ENCODE results near the gene MICU1. TPM values are rescaled to one million over a fixed set of nuclear protein-coding genes. Genes with fewer than 3 reads are reported as not detected.

Gene MICU1
- total RNA-seq, 2 experiments from 2014 or later, result 27.2 to 33.6 TPM

- Histone ChIP-seq H2AFZ (ENCODE audit: low read length) (no peak overlapping the region), H4K20me1 (ENCODE audit: insufficient read depth, low read length) (no peaks in the 10 kb centered on the region), H3K9me3 (ENCODE audit: low read length) (no peaks in the 10 kb centered on the region), H3K9me2 (ENCODE audit: insufficient read depth, low read length) (no peaks in the 10 kb centered on the region; the same call in 1 of the 2 replicates), H3K4me2 (ENCODE audit: low read length) (no peak overlapping the region), H3K4me1 (ENCODE audit: insufficient read depth, low read length, poor library complexity, severe bottlenecking) (no peaks in the 10 kb centered on the region), H3K36me3 (ENCODE audit: insufficient read depth, low read length) (no peaks in the 10 kb centered on the region; the same call in 1 of the 2 replicates), H3K79me2 (ENCODE audit: insufficient read depth, low read depth, low read length) (no peaks in the 10 kb centered on the region), H3K27ac (ENCODE audit: low read depth, low read length, poor library complexity, severe bottlenecking) (no peak overlapping the region), H3K4me3 (ENCODE audit: low read depth, low read length, poor library complexity, severe bottlenecking) (no peak overlapping the region)
- BruUV-seq (replicated peaks), result no TSS peak
- intact Hi-C loops (cut with micrococcal nuclease; ENCODE audit: unreplicated experiment), result loop anchor here (5.0 kb wide), 1 partner anchor 206 kb away; no protein-coding TSS in a partner anchor
- DNase-seq (ENCODE audit: low spot score), result peak; percentile 26
- CTCF ChIA-PET (ENCODE audit: unreplicated experiment), result no interaction called here
- POLR2A ChIA-PET, result no interaction called here
- no peak for TF ChIP-seq EZH2phosphoT487 (IDR thresholded peaks at IDR 0.05; ENCODE audit: borderline replicate concordance, low read depth, low read length)
- peak; percentile 79 for TF ChIP-seq CTCF (conservative IDR thresholded peaks at IDR 0.05; ENCODE audit: low read length)
These were observed 57.8 kb downstream of the MICU1 start for GRCh38 chr10:72567889-72568640.

GRCh38 chr10:72567421-72567820, 58.5 kb downstream of the MICU1 start:
- Histone ChIP-seq H4K20me1 (ENCODE audit: insufficient read depth, low read length) (no peaks in the 10 kb centered on the region), H3K9me2 (ENCODE audit: insufficient read depth, low read length) (no peaks in the 10 kb centered on the region; the same call in 1 of the 2 replicates), H3K9me3 (ENCODE audit: low read length) (no peaks in the 10 kb centered on the region), H3K36me3 (ENCODE audit: insufficient read depth, low read length) (peaks cover 4% of the 10 kb centered on the region), H3K4me3 (ENCODE audit: low read depth, low read length, poor library complexity, severe bottlenecking) (no peak overlapping the region), H3K4me2 (ENCODE audit: low read length) (no peak overlapping the region), H2AFZ (ENCODE audit: low read length) (no peak overlapping the region), H3K27ac (ENCODE audit: low read depth, low read length, poor library complexity, severe bottlenecking) (no peak overlapping the region), H3K4me1 (ENCODE audit: insufficient read depth, low read length, poor library complexity, severe bottlenecking) (no peaks in the 10 kb centered on the region), H3K79me2 (ENCODE audit: insufficient read depth, low read depth, low read length) (no peaks in the 10 kb centered on the region)
- DNase-seq (ENCODE audit: low spot score), result no peak
- TF ChIP-seq EZH2phosphoT487 (IDR thresholded peaks at IDR 0.05; ENCODE audit: borderline replicate concordance, low read depth, low read length) (no peak), CTCF (conservative IDR thresholded peaks at IDR 0.05; ENCODE audit: low read length) (no peak)
- POLR2A ChIA-PET, result no interaction called here
- intact Hi-C loops (cut with micrococcal nuclease; ENCODE audit: unreplicated experiment), result loop anchor here (5.0 kb wide), 1 partner anchor 205 kb away; no protein-coding TSS in a partner anchor
- CTCF ChIA-PET (ENCODE audit: unreplicated experiment), result no interaction called here
- BruUV-seq (replicated peaks), result no TSS peak

GRCh38 chr10:72564596-72564995, 61.3 kb downstream of the MICU1 start:
- intact Hi-C loops (cut with micrococcal nuclease; ENCODE audit: unreplicated experiment), result no loop called here
- peaks cover 26% of the 10 kb centered on the region for H3K36me3 ChIP-seq (ENCODE audit: insufficient read depth, low read length)
- H2AFZ ChIP-seq (ENCODE audit: low read length), result no peak overlapping the region
- ChIA-PET CTCF (ENCODE audit: unreplicated experiment) (no interaction called here), POLR2A (interaction anchor here (0.7 kb wide), 1 partner anchor 16 kb away, joined by 3 read pairs; no protein-coding TSS in a partner anchor)
- H3K27ac ChIP-seq (ENCODE audit: low read depth, low read length, poor library complexity, severe bottlenecking), result no peak overlapping the region
- H3K79me2 ChIP-seq (ENCODE audit: insufficient read depth, low read depth, low read length), result no peaks in the 10 kb centered on the region
- H3K4me1 ChIP-seq (ENCODE audit: insufficient read depth, low read length, poor library complexity, severe bottlenecking), result no peaks in the 10 kb centered on the region
- no peak overlapping the region for H3K4me3 ChIP-seq (ENCODE audit: low read depth, low read length, poor library complexity, severe bottlenecking)
- H3K9me3 ChIP-seq (ENCODE audit: low read length), result no peaks in the 10 kb centered on the region
- H3K4me2 ChIP-seq (ENCODE audit: low read length), result no peak overlapping the region
- TF ChIP-seq EZH2phosphoT487 (IDR thresholded peaks at IDR 0.05; ENCODE audit: borderline replicate concordance, low read depth, low read length) (no peak), CTCF (conservative IDR thresholded peaks at IDR 0.05; ENCODE audit: low read length) (no peak)
- no peaks in the 10 kb centered on the region for H4K20me1 ChIP-seq (ENCODE audit: insufficient read depth, low read length)
- H3K9me2 ChIP-seq (ENCODE audit: insufficient read depth, low read length), result no peaks in the 10 kb centered on the region; the same call in 1 of the 2 replicates
- no peak for DNase-seq (ENCODE audit: low spot score)
- no TSS peak for BruUV-seq (replicated peaks)

Measured in OCI-LY7 (cell line).